T-helper 17 cell (primary cell): ENCODE results near the gene PARD3B. TPM values are rescaled to one million over a fixed set of nuclear protein-coding genes. Genes with fewer than 3 reads are reported as not detected.

ENCODE experiments used
- ATAC-seq: fragments of 150-1000 bp; cut with Tn5 transposase; 2 replicates; pipeline ENCODE4 v1.10.0; 2021; ENCODE audit warnings: mild to moderate bottlenecking, moderate library complexity
- DNase-seq, 3 donors: peaks; one replicate each; pipeline versions ENCODE4 v3.0.0 to v3.0.0-alpha.2; 2020 to 2021
- H3K9me3 ChIP-seq: one replicate; pipeline ENCODE4 v1.7.0; 2013; ENCODE audit warnings: low read length, mild to moderate bottlenecking; ENCODE audit not compliant: control insufficient read depth, poor library complexity, severe bottlenecking
- H3K27ac Mint-ChIP-seq: one replicate; pipeline ENCODE4 v1.8.0; 2022; ENCODE audit warnings: mild to moderate bottlenecking, moderate library complexity, mixed read lengths
- H3K27me3 Mint-ChIP-seq: one replicate; pipeline ENCODE4 v1.8.0; 2022; ENCODE audit warnings: mixed read lengths
- H3K36me3 Mint-ChIP-seq: one replicate; pipeline ENCODE4 v1.8.0; 2022; ENCODE audit warnings: low read depth, mixed read lengths
- H3K4me1 Mint-ChIP-seq: one replicate; pipeline ENCODE4 v1.8.0; 2022; ENCODE audit warnings: mild to moderate bottlenecking, mixed read lengths
- H3K4me3 Mint-ChIP-seq: one replicate; pipeline ENCODE4 v1.8.0; 2022; ENCODE audit warnings: mild to moderate bottlenecking, moderate library complexity, mixed read lengths
- total RNA-seq, 4 donors: library from RNA in 2 of 4; stranded (reverse) in 2 of 4; gene quantifications; one replicate each; pipeline ENCODE4 v1.2.3 and lab custom pipeline; 2022 to 2026

Gene PARD3B
- total RNA-seq, 2 donors from 2014 or later, result 1.5 to 3.0 TPM

- ATAC-seq (no peak), DNase-seq (no peak)
- H3K4me1 Mint-ChIP-seq, result peaks cover 23% of the 10 kb centered on the region
- H3K9me3 ChIP-seq, result no peaks in the 10 kb centered on the region
- H3K4me3 Mint-ChIP-seq, result no peak overlapping the region
- H3K27ac Mint-ChIP-seq, result peak overlapping the region; percentile 90
- H3K27me3 Mint-ChIP-seq, result no peaks in the 10 kb centered on the region
- H3K36me3 Mint-ChIP-seq, result no peaks in the 10 kb centered on the region
Measured at GRCh38 chr2:205079173-205079572, 533.9 kb downstream of the PARD3B start.

- ATAC-seq, result no peak
Measured at GRCh38 chr2:205086662-205087061, 541.4 kb downstream of the PARD3B start.

GRCh38 chr2:205087862-205088261, 542.6 kb downstream of the PARD3B start:
- Mint-ChIP-seq H3K27me3 (no peaks in the 10 kb centered on the region), H3K36me3 (no peaks in the 10 kb centered on the region), H3K27ac (no peak overlapping the region), H3K4me1 (peaks cover 12% of the 10 kb centered on the region), H3K4me3 (no peak overlapping the region)
- no peaks in the 10 kb centered on the region for H3K9me3 ChIP-seq
- no peak for ATAC-seq
- no peak for DNase-seq

More at GRCh38 chr2:205086662-205087061, 541.4 kb downstream of the PARD3B start:
- H3K9me3 ChIP-seq, result no peaks in the 10 kb centered on the region
- no peak overlapping the region for H3K4me3 Mint-ChIP-seq
- no peak overlapping the region for H3K27ac Mint-ChIP-seq
- no peak for DNase-seq
- no peaks in the 10 kb centered on the region for H3K36me3 Mint-ChIP-seq
- H3K27me3 Mint-ChIP-seq, result no peaks in the 10 kb centered on the region
- peaks cover 6% of the 10 kb centered on the region for H3K4me1 Mint-ChIP-seq

- ATAC-seq (no peak), DNase-seq (no peak)
- no peaks in the 10 kb centered on the region for H3K27me3 Mint-ChIP-seq
- no peaks in the 10 kb centered on the region for H3K9me3 ChIP-seq
- H3K4me3 Mint-ChIP-seq, result no peak overlapping the region
- H3K27ac Mint-ChIP-seq, result no peak overlapping the region
- no peaks in the 10 kb centered on the region for H3K36me3 Mint-ChIP-seq
- H3K4me1 Mint-ChIP-seq, result peaks cover 7% of the 10 kb centered on the region
Measured at GRCh38 chr2:205089958-205090357, 544.7 kb downstream of the PARD3B start.

- no peak for DNase-seq
- H3K36me3 Mint-ChIP-seq, result no peaks in the 10 kb centered on the region
- no peak for ATAC-seq
- H3K4me1 Mint-ChIP-seq, result peaks cover 7% of the 10 kb centered on the region
- H3K9me3 ChIP-seq, result no peaks in the 10 kb centered on the region
- peak overlapping the region; percentile 5 for H3K27ac Mint-ChIP-seq
- H3K27me3 Mint-ChIP-seq, result no peaks in the 10 kb centered on the region
- H3K4me3 Mint-ChIP-seq, result no peak overlapping the region
Measured at GRCh38 chr2:205091411-205091810, 546.1 kb downstream of the PARD3B start.

- no peak for ATAC-seq
- H3K36me3 Mint-ChIP-seq, result no peaks in the 10 kb centered on the region
- DNase-seq, result no peak
- H3K27ac Mint-ChIP-seq, result no peak overlapping the region
- no peak overlapping the region for H3K4me3 Mint-ChIP-seq
- peaks cover 7% of the 10 kb centered on the region for H3K4me1 Mint-ChIP-seq
- no peaks in the 10 kb centered on the region for H3K9me3 ChIP-seq
- H3K27me3 Mint-ChIP-seq, result no peaks in the 10 kb centered on the region
Measured at GRCh38 chr2:205094031-205094430, 548.8 kb downstream of the PARD3B start.

GRCh38 chr2:205103699-205104098, 558.4 kb downstream of the PARD3B start:
- ATAC-seq, result no peak
- no peak overlapping the region for H3K27ac Mint-ChIP-seq

GRCh38 chr2:205107810-205108209, 562.5 kb downstream of the PARD3B start:
- ATAC-seq (no peak), DNase-seq (no peak)
- Mint-ChIP-seq H3K4me1 (no peaks in the 10 kb centered on the region), H3K27me3 (no peaks in the 10 kb centered on the region), H3K4me3 (no peak overlapping the region), H3K27ac (no peak overlapping the region), H3K36me3 (peaks cover 3% of the 10 kb centered on the region)
- peaks cover 5% of the 10 kb centered on the region for H3K9me3 ChIP-seq

More at GRCh38 chr2:205103699-205104098, 558.4 kb downstream of the PARD3B start:
- no peaks in the 10 kb centered on the region for H3K9me3 ChIP-seq
- H3K4me1 Mint-ChIP-seq, result peaks cover 2% of the 10 kb centered on the region
- H3K27me3 Mint-ChIP-seq, result no peaks in the 10 kb centered on the region
- DNase-seq, result no peak
- H3K36me3 Mint-ChIP-seq, result no peaks in the 10 kb centered on the region
- H3K4me3 Mint-ChIP-seq, result no peak overlapping the region

GRCh38 chr2:205115511-205115910, 570.2 kb downstream of the PARD3B start:
- peaks cover 8% of the 10 kb centered on the region for H3K9me3 ChIP-seq
- peaks cover 7% of the 10 kb centered on the region for H3K4me1 Mint-ChIP-seq
- no peak overlapping the region for H3K4me3 Mint-ChIP-seq
- H3K36me3 Mint-ChIP-seq, result peaks cover 4% of the 10 kb centered on the region
- DNase-seq (no peak), ATAC-seq (no peak)
- H3K27ac Mint-ChIP-seq, result no peak overlapping the region
- H3K27me3 Mint-ChIP-seq, result no peaks in the 10 kb centered on the region

- Mint-ChIP-seq H3K4me1 (peaks cover 7% of the 10 kb centered on the region), H3K27ac (no peak overlapping the region), H3K36me3 (peaks cover 2% of the 10 kb centered on the region), H3K27me3 (no peaks in the 10 kb centered on the region), H3K4me3 (no peak overlapping the region)
- DNase-seq (no peak), ATAC-seq (no peak)
- peaks cover 2% of the 10 kb centered on the region for H3K9me3 ChIP-seq
Measured at GRCh38 chr2:205117125-205117524, 571.9 kb downstream of the PARD3B start.

GRCh38 chr2:205119136-205119535, 573.9 kb downstream of the PARD3B start:
- peaks cover 2% of the 10 kb centered on the region for H3K9me3 ChIP-seq
- H3K36me3 Mint-ChIP-seq, result peaks cover 2% of the 10 kb centered on the region
- no peaks in the 10 kb centered on the region for H3K27me3 Mint-ChIP-seq
- no peak overlapping the region for H3K4me3 Mint-ChIP-seq
- H3K27ac Mint-ChIP-seq, result no peak overlapping the region
- no peak for ATAC-seq
- no peak for DNase-seq
- peaks cover 7% of the 10 kb centered on the region for H3K4me1 Mint-ChIP-seq

- Mint-ChIP-seq H3K27me3 (no peaks in the 10 kb centered on the region), H3K4me3 (no peak overlapping the region), H3K27ac (peak overlapping the region; percentile 77), H3K4me1 (peaks cover 15% of the 10 kb centered on the region), H3K36me3 (no peaks in the 10 kb centered on the region)
- H3K9me3 ChIP-seq, result no peaks in the 10 kb centered on the region
- DNase-seq (no peak), ATAC-seq (no peak)
Measured at GRCh38 chr2:205128726-205129125, 583.5 kb downstream of the PARD3B start.

GRCh38 chr2:205129531-205129930, 584.3 kb downstream of the PARD3B start:
- peak overlapping the region; percentile 77 for H3K27ac Mint-ChIP-seq
- H3K36me3 Mint-ChIP-seq, result no peaks in the 10 kb centered on the region
- no peaks in the 10 kb centered on the region for H3K27me3 Mint-ChIP-seq
- no peak overlapping the region for H3K4me3 Mint-ChIP-seq
- no peaks in the 10 kb centered on the region for H3K9me3 ChIP-seq
- DNase-seq (no peak), ATAC-seq (no peak)
- peaks cover 15% of the 10 kb centered on the region for H3K4me1 Mint-ChIP-seq

GRCh38 chr2:205130111-205130829, 585.0 kb downstream of the PARD3B start:
- peak overlapping the region; percentile 77 for H3K27ac Mint-ChIP-seq
- no peak overlapping the region for H3K4me3 Mint-ChIP-seq
- no peak for ATAC-seq

More at GRCh38 chr2:205130111-205130829, 585.0 kb downstream of the PARD3B start:
- no peaks in the 10 kb centered on the region for H3K9me3 ChIP-seq
- DNase-seq, result no peak
- peaks cover 15% of the 10 kb centered on the region for H3K4me1 Mint-ChIP-seq
- H3K27me3 Mint-ChIP-seq, result no peaks in the 10 kb centered on the region
- H3K36me3 Mint-ChIP-seq, result no peaks in the 10 kb centered on the region
